NOMO-1 (cell line): ENCODE measurements around the gene UTF1.
"Not testable (repeated sequence)": the region's sequence is repeated elsewhere in the genome, so short reads cannot be mapped to it uniquely, and the experiment has no call there.

Source experiments
- DNase-seq, 2 experiments: peaks; one replicate each; lab custom pipeline; 2025; ENCODE audit not compliant: unreplicated experiment in 2 of 2; lab: John Stamatoyannopoulos, UW

The UTF1 gene

DNA sequence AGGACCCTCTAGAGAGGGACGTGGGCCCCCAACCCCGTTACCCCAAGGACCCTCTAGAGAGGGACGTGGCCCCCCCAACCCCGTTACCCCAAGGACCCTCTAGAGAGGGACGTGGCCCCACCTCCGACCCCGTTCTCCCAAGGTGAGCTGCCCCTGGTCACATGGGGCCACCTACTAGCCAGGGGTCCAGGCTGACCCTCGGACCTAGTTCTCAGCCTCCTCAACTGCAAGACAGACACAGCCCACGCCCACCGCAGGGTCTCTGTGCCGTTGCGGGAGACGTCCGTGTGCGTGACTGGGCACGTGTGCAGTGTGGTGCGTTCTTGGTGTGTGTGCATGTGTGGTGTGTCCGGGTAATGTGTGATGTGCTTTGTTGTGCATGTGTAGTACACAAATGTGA lies 21.6 kb upstream of the UTF1 start:
- no peak for DNase-seq

DNA sequence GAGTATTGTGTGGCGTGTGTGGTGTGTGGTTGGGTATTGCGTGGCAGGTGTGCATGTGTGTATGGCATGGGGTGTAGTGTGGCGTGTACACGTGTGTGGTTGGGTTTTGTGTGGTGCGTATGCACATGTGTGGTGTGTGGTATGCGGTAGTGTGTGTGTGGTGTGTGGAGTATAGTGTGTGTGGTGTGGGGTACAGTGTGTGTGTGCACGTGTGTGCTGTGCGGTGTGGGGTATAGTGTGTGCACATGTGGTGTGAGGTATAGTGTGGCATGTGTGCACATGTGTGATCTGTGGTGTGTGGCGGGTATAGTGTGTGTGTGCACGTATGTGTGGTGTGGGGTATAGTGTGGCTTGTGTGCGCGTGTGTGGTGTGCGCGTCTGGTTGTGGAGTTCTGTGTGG lies 20.9 kb upstream of the UTF1 start:
- DNase-seq, result no peak

DNA sequence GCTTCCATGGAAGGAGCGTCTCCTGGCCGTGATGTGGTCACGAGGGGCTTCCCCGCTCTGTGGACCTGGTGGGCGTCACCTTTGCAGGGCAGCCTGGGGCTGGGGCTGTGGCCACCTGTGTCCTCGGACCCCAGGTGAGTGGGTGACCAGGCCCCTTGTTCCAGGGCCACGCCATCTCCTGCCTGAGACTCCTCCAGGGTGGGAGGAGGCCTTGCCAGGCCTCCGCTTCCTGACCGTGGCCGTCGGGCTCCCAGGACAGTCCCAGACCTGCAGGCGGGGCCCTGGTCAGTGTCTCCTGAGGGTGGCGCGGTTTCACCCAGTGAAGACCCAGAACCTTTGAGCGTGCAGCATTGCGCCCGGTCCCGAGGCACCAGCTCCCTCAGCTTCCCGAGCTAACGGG lies 20.4 kb upstream of the UTF1 start:
- DNase-seq, result no peak

GRCh38 chr10:133210398-133211140 lies 19.4 kb upstream of the UTF1 start:
- no peak for DNase-seq

GRCh38 chr10:133211141-133211830 lies 18.7 kb upstream of the UTF1 start:
- no peak for DNase-seq

- no peak for DNase-seq
Measured at GRCh38 chr10:133211959-133212852, 17.8 kb upstream of the UTF1 start.

- DNase-seq, result no peak
Measured at GRCh38 chr10:133212853-133213494, 17.0 kb upstream of the UTF1 start.

- no peak for DNase-seq
Measured at GRCh38 chr10:133213641-133214467, 16.2 kb upstream of the UTF1 start.

DNA sequence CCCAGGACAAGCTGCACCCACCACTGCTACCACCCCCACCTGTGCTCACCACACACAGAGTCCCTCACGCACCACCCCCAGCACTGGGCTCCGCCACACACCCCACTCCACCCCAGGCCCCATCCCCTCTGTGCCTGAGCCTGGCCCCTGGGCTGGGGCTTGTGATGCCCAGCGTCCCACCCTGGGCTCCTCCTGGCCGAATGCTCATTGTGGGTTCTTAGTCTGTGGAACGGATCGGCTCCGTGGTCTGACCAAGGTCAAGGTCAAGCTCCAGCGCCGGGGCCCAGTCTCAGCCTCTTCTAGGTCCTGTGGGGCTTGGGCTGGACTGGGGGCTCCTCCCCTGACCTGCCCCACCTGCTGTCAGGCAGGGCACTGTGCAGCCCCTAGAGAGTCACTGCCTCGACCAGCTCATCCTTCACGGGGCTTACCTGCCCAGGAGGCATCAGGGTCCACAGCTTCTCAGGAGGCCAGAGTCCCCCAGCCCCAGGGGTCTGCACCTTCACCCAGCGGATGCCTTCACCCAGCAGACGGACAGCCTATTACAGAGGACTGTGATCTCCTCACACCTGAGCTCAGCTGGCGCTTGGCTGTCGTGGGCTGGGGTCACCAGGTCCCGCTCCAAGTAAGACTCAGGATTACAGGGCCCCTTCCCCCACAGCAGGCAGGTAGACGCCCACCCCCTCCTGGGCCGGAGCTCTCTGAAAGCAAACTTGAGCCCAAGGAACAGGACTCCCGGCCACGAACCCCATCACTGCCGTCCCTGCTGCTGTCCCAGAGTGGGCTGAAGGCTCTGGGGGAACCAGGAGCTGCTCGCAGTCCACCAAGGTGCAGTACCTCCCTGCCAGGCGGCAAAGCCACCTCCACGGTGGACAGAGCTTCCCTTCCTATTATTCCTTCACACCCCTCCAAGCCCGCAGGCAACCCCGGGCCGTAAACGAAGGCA lies 15.3 kb upstream of the UTF1 start:
- no peak for DNase-seq

- no peak for DNase-seq
Measured at GRCh38 chr10:133215586-133215985, 14.4 kb upstream of the UTF1 start.

DNA sequence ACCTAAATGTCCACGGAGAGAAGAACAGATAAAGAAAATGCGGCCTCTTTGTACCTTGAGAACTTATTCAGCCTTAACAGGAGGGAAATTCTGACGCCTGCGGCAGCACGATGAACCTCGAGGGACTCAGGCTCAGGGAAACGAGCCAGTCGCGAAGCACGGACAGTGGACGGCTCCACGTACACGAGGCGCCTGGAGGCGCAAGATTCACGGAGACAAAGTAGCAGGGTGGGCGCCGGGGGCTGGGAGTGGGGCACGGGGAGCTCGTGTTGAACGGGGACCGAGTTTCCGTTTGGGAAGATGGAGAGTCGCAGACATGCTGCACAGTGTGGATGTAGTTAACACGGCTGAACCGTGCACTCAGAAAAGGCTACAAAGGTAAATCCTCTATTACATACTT lies 13.2 kb upstream of the UTF1 start:
- no peak for DNase-seq

DNA sequence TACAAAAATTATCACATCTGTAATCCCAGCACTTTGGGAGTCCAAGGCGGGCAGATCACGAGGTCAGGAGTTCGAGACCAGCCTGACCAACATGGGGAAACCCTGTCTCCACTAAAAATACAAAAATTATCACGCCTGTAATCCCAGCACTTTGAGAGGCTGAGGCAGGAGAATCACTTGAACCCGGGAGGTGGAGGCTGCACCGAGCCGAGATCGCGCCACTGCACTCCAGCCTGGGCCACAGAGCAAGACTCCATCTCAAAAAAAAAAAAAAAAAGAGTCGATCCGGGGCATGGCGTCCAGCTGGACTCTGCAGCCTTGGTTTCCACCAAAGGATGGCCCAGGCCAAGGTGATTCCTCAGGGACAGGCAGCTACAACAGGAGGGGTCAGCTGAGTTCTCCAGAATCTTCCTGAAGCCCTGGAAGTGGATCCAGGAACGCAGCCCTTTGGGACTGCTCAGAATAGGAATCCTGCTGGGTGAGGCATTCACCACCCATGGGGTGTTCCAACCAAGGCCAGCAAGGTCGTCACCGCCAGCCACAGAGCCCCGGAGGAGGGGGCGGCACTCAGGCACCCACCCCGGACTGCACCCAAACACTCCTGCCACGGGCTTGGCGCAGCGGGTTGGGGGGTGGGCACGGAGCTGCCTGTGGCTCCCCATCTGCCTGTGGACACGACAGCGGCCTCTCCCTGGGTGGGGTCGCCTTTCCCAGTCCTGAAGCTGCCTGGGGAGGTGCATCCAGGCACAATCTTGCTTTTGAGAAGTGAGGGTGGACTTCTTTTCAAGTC lies 12.0 kb upstream of the UTF1 start:
- DNase-seq, result no peak

GRCh38 chr10:133218891-133219290 lies 11.1 kb upstream of the UTF1 start:
- no peak for DNase-seq

DNA sequence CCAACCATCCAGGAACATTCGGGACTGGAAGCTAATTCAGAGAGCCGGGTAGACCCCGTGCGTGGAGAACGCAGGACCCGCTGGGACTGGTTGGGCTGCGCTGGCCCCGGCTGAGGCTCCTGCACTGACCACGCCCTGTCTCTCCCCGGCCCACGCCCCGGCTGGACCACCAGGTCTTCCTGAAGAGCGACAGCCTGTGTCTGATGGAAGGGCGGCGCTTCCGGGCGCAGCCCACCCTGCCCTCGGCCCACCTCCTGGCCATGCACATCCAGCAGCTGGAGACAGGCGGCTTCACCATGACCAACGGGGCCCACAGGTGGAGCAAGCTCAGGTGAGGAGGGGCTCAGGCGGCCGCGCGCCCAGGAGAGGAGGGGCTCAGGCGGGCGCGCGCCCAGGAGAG lies 10.2 kb upstream of the UTF1 start:
- no peak for DNase-seq

GRCh38 chr10:133221331-133221730 lies 8.7 kb upstream of the UTF1 start:
- no peak for DNase-seq

GRCh38 chr10:133221756-133222155 lies 8.3 kb upstream of the UTF1 start:
- DNase-seq, result not testable (repeated sequence)

- DNase-seq, result no peak
Measured at GRCh38 chr10:133224076-133224475, 5.9 kb upstream of the UTF1 start.

DNA sequence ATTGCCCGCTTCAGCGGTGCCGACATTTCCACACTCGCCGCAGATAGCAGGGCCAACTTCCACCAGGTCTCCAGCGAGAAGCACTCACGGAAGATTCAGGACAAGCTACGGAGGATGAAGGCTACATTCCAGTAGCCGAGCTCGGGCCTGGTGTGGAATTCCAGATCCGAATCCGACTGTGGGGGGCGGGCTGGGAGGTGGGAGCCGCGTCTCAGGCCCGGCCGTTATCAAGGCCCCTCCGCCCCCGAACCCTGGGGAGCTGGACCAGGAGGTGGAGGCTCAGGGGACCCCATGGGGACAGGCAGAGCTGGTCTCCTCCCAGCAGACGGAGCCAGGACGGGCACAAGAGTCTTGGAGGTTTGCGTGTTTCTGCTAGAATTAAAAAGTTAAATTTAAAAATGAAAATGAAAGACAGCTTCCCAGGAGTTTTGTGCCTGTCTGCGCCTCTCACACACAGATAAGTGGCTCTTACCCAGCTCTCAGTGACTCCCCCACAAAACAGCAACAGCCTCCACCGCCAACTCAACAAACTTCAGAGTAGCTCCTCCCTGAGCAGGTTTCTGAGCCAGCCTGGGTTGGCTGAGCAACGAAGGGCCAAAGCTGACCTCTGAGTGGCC lies 5.2 kb upstream of the UTF1 start:
- DNase-seq, result no peak
